HG02943 (cell line): ENCODE results near the gene HP1BP3.

ENCODE experiments used
- ATAC-seq: cut with Tn5 transposase; IDR thresholded peaks from one replicate; pipeline ENCODE4 v1.9.1; 2021; ENCODE audit warnings: mild to moderate bottlenecking, low read depth, moderate library complexity; ENCODE audit not compliant: unreplicated experiment

Gene HP1BP3

GRCh38 chr1:20715406-20715805 lies 71.7 kb downstream of the HP1BP3 start:
- no peak for ATAC-seq

GRCh38 chr1:20713440-20713839 lies 73.7 kb downstream of the HP1BP3 start:
- no peak for ATAC-seq

GRCh38 chr1:20712215-20712577 lies 74.9 kb downstream of the HP1BP3 start:
- ATAC-seq = no peak

GRCh38 chr1:20711285-20712214 lies 75.6 kb downstream of the HP1BP3 start:
- ATAC-seq = no peak

GRCh38 chr1:20710469-20711284 lies 76.4 kb downstream of the HP1BP3 start:
- ATAC-seq = no peak

GRCh38 chr1:20709868-20710267 lies 77.2 kb downstream of the HP1BP3 start:
- no peak for ATAC-seq

- no peak for ATAC-seq
Measured at GRCh38 chr1:20708891-20709290, 78.2 kb downstream of the HP1BP3 start.

- no peak for ATAC-seq
Measured at GRCh38 chr1:20708057-20708456, 79.0 kb downstream of the HP1BP3 start.

GRCh38 chr1:20706841-20707240 lies 80.3 kb downstream of the HP1BP3 start:
- no peak for ATAC-seq

GRCh38 chr1:20705203-20705755 lies 81.8 kb downstream of the HP1BP3 start:
- ATAC-seq = no peak

GRCh38 chr1:20704390-20705202 lies 82.5 kb downstream of the HP1BP3 start:
- no peak for ATAC-seq

- ATAC-seq = no peak
Measured at GRCh38 chr1:20703124-20703756, 83.9 kb downstream of the HP1BP3 start.

- ATAC-seq = no peak
Measured at GRCh38 chr1:20702416-20702815, 84.7 kb downstream of the HP1BP3 start.

GRCh38 chr1:20701847-20702246 lies 85.3 kb downstream of the HP1BP3 start:
- no peak for ATAC-seq

GRCh38 chr1:20701446-20701845 lies 85.7 kb downstream of the HP1BP3 start:
- ATAC-seq = no peak

- ATAC-seq = no peak
Measured at GRCh38 chr1:20700636-20701215, 86.4 kb downstream of the HP1BP3 start.

GRCh38 chr1:20699558-20699957 lies 87.5 kb downstream of the HP1BP3 start:
- ATAC-seq = no peak

GRCh38 chr1:20698195-20698910 lies 88.8 kb downstream of the HP1BP3 start:
- no peak for ATAC-seq

- no peak for ATAC-seq
Measured at GRCh38 chr1:20697563-20697962, 89.5 kb downstream of the HP1BP3 start.
